NOMO-1 treated with DMSO at 0.1 percent for 48 hours (cell line): ENCODE data around the gene AGAP6.
A peak's percentile ranks its signal among the peaks of the same experiment; 100 is the strongest.
"Not testable (repeated sequence)": the region's sequence is repeated elsewhere in the genome, so short reads cannot be mapped to it uniquely, and the experiment has no call there.

Experiments used
- DNase-seq: peaks from one replicate; lab custom pipeline; 2025; ENCODE audit not compliant: unreplicated experiment; lab: John Stamatoyannopoulos, UW

AGAP6 gene

DNA sequence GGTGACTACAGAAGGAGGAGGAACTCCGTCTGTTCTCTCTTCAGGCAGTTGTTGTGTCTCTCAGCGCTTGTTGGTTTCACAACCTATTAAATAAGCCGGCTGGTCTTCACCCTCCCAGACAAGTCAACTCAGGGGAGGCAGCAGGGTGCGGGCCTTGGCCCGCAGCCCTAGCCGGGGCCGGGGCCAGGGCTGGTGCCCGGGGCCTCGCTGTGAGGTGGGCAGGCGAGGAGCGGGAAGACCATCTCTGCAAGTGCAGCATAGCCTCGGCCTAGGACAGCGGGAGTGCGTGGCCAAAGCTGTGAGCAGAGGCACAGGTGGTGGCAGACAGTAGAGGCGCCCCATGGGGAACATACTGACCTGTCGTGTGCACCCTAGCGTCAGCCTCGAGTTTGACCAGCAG, at the start of gene AGAP6:
Gene AGAP6, plus strand, starts transcription at position 31 of the 400 bp plus-strand sequence. Its CDS starts 310 bp downstream, at position 341.
- DNase-seq = not testable (repeated sequence)

- DNase-seq = peak; percentile 59
These were observed 46.5 kb upstream of the AGAP6 start, which contains the start of the genes PARG and TIMM23B for GRCh38 chr10:49941447-49942338. Gene PARG (minus strand): TSS chr10:49942027. CDS start chr10:49941725, 302 bp downstream. Gene TIMM23B (plus strand): TSS chr10:49942053. CDS start chr10:49942195, 142 bp downstream.

DNA sequence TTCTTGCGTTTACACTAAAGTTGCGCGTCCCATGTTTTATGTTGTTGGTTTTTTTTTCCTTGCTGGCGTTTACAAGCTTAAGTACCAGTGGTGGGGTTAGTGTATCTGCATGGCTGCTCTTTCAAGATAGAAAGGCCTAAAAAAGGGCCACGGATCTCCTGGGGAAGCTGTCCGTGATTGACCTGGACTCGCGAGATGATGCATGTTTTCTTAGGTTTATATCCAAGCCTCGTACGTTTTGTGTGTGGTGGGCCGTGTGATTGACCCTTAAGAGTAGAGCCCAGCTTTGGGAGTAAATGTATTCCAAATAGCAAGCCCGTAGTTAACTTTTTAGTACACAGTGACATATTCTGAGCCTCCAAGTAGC, 45.9 kb upstream of the AGAP6 start:
- not testable (repeated sequence) for DNase-seq

DNA sequence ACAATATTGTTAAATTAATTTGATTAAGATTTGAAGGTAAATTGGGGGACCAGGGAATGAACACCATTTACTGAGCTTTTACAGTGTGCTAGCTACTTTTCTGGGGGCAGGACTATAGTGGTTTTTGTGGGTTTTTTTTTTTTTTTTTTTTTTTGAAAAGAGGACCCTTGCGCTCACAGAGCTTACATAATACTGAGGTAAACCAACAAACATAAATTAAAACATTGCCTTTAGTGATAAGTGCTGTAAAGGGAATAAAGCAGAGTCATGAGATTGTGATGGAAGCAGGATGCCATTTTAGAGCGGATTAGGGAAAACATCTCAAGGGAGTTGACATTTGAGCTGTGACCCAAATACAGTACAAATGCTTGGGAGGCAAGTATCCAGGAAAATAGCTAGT, 44.6 kb upstream of the AGAP6 start:
- peak; percentile 23 for DNase-seq

- DNase-seq = not testable (repeated sequence)
These were observed 40.1 kb upstream of the AGAP6 start for GRCh38 chr10:49948142-49948541.

DNA sequence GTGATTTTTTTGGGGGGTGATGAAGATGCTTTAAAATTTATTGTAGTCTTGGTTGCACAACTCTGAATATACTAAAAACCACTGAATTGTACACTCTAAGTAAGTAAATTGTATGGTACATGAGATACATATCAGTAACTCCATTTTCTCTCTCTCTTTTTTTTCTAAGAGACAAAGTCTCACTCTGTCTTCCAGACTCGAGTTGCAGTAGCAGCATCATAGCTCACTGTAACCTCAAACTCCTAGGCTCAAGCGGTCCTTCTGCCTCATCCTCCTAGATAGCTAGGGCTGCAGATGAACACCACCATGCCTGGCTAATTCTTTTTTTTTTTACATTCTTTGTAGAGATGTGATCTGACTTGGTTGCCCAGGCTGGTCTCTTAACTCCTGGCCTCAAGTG, 39.5 kb upstream of the AGAP6 start:
- not testable (repeated sequence) for DNase-seq

- DNase-seq = not testable (repeated sequence)
These were observed 36.2 kb upstream of the AGAP6 start for GRCh38 chr10:49952006-49952405.

GRCh38 chr10:49953122-49953521, 35.1 kb upstream of the AGAP6 start:
- not testable (repeated sequence) for DNase-seq

GRCh38 chr10:49970331-49970857, 17.8 kb upstream of the AGAP6 start:
- DNase-seq = not testable (repeated sequence)

GRCh38 chr10:49971466-49971865, 16.7 kb upstream of the AGAP6 start:
- DNase-seq = not testable (repeated sequence)

- DNase-seq = not testable (repeated sequence)
These were observed 16.1 kb upstream of the AGAP6 start for GRCh38 chr10:49972094-49972493.

- DNase-seq = not testable (repeated sequence)
These were observed 10.4 kb upstream of the AGAP6 start for GRCh38 chr10:49977756-49978155.

DNA sequence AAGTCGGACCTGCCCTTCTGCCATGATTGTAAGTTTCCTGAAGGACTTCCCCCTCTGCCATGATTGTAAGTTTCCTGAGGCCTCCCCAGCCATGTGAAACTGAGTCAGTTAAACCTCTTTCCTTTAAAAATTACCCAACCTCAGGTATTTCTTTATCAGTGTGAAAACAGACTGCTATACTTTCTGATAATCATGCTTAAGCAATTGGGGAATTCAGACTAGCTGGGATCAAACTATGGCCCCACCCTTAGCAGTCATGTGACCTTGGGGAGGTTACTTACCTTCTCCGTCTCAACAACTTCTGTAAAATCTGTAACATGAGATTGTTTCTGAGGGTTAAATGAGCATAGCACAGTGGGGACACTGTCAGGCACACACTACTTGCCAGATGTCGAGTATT, 999 bp upstream of the AGAP6 start:
- not testable (repeated sequence) for DNase-seq

DNA sequence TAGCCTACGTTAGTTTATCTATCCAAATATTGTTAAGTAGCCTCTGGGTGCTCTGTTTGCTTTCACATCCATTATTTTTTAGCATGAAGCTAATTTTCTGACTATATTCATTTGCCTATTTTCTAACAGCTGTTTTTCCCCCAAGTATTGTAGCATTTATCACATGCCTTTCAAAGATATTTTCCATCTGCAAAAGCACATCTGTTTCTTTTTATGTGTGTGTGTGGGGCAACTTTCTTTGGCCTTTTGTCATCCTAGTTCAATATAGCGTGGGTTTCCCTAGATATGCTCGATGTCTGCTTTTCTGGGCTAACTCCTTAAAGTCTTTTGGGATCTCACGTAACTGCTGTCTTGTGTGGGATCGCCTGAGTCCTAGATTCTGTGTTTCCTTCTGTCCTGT, 7.1 kb downstream of the AGAP6 start:
- not testable (repeated sequence) for DNase-seq

DNA sequence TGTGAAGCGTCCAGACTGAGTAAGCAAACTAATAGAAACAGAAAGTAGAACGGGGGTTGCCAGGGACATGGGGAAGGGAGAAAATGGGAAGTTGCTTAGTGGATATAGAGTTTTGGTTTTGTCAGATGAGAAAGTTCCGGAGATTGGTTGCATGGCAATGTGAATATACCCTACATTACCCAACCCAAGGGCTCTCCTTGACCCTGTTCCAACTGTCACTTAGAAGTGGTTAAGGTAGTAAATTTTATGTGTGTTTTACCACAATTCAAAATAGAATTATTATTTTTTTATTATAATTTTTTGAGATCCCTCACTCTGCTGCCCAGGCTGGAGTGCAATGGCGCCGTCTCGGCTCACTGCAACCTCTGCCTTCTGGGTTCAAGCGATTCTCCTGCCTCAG, 25.8 kb downstream of the AGAP6 start:
- DNase-seq = peak; percentile 75

GRCh38 chr10:50015596-50016220, 27.5 kb downstream of the AGAP6 start:
- DNase-seq = not testable (repeated sequence)

- DNase-seq = not testable (repeated sequence)
These were observed 28.7 kb downstream of the AGAP6 start for GRCh38 chr10:50016926-50017325.

- not testable (repeated sequence) for DNase-seq
These were observed 29.4 kb downstream of the AGAP6 start for GRCh38 chr10:50017646-50018045.

DNA sequence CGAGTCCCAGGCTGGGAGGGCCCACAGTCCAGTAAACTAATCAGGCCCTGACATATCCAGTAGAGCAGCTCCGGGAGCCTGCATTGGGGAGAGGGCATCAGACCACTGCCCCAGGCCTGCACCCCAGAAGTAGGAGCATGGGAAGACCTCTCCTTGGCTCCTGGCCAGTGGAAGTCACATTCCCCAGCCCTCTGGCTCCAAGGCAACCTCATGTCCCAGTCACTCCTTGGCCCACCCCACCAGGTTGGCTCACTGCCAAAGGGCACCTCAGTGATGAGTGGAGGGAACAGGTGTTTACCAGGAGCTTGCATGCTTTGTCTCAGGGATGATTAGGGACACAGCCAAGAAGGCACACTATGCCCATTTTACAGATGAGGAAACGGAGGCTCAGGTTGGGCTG, 31.1 kb downstream of the AGAP6 start:
- DNase-seq = not testable (repeated sequence)

- not testable (repeated sequence) for DNase-seq
These were observed 32.3 kb downstream of the AGAP6 start for GRCh38 chr10:50020451-50021024.

- no peak for DNase-seq
These were observed 33.4 kb downstream of the AGAP6 start for GRCh38 chr10:50021646-50022045.
